Measurements from ENCODE around the gene INPP5A.

Gene INPP5A

GRCh38 chr10:132639470-132639869 is 101.9 kb downstream of the INPP5A start:
- no peak for FAIRE-seq
- no peak for DNase-seq (ENCODE audit: insufficient read length, low spot score)

DNA sequence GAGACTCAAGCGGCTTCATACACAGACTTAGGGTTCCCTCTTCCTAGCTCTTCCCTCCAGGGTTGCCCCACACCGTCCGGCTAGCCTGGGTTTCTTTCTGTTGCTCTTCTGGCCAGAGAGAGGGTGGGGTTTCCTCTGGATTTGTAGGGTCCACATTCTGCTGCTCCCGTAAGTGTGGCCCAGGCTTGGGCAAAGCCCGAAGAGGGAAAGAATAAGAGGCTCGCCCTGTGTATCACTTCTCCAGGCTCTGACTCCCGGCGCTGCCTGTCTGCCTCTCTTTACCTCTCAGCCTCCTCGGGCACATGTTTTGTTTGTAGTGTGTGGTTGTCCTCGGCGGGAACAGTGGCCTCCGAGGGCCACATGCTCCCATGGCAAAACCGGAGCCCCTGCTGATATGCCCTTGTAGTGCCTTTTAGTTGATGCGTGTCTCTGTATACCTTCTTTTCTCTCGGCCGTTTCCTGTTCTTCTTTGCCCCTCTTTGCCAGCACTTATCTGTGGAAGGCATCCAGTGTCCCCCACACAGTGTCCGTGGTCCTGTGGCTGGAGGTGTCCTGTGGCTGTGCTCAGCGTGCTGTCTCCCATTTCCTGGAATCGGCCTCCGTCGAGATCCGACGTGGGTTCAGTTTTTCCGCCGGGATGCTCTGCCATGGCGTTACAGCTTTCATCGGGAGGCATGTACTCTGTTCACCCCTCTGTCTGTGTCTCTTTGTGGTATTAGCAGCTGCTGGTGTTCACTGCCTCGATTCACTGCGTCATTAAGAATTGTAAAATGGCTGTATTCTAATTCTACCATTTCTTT is 102.9 kb downstream of the INPP5A start:
- DNase-seq (ENCODE audit: insufficient read length, low spot score) (no peak), FAIRE-seq (no peak)

GRCh38 chr10:132641401-132641800 is 103.8 kb downstream of the INPP5A start:
- DNase-seq (ENCODE audit: insufficient read length, low spot score) (no peak), FAIRE-seq (no peak)

- FAIRE-seq (no peak), DNase-seq (ENCODE audit: insufficient read length, low spot score) (no peak)
Observed at GRCh38 chr10:132641966-132642731, 104.6 kb downstream of the INPP5A start.

GRCh38 chr10:132642732-132643008 is 105.1 kb downstream of the INPP5A start:
- FAIRE-seq: no peak
- no peak for DNase-seq (ENCODE audit: insufficient read length, low spot score)

DNA sequence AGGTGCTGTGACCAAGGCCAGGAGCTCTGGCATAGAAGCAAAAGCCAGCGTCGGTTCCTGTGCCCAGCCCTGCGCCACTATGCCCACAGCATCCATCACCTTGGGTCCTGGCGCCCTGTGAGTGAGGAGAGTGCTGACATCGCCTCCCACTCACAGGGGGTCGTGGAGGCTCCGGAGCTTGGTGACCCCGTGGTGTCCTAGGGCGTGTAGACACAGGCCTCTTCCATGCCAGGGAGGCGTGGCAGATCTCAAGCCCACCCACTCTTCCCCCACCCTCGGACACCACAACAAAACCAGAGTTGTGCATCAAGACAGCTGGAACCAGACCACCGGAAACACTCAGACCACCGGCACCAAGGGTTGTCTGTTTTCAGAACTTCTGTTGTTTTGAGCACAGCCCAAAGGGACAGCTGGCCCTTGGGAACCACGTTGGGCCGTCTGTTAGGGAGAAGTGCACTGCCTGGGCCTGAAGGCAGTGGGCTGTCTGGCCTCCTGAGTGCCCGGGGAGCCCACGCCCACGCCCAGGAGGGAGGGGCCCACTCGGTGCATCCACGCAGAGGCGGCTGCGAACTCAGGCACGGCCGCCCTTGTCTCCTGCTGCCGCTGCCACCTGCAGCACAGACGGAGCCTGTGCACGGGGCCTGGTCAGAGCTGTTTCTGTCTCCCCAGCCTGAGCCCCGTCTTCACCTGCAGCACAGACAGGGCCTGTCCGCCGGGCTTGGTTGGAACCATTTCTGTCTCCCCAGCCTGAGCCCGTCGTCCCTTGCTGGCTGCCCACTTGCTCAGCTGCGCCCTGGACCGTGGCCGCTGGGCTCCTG is 106.3 kb downstream of the INPP5A start:
- DNase-seq (ENCODE audit: insufficient read length, low spot score) (no peak), FAIRE-seq (no peak)

DNA sequence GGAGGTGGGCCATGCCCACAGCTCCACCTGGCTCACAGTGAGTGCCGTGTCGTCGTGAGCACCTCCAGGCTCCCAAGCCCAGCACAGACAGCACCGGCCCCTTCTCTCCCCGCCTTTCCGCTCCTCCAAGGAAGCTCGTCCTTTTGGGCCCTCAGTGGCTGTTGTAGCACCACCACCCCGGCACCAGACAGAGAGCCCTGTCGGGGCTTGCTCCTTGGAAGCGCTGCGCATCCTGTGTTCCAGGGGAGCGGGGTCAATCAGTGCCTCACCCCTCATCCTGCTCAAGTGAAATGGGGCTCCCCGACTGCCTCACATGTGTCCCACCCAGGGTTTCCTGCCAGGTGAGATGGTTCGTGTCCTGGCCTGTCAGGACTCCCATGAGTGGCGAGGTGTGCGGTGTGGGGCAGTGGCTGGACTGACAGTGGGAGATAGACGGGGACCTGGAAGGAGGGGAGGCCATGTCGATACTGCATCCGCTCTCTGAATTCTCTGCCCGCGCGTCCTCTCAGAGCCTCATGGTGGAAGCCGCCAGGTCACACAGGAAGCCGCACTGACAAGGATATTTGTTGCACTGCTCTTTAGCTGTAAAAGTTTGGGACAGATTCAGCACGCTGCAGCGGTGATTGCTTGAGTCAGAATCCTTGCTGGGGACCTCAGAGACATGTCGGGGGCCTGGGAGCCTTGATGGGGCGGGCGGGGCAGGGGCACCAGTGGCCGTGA is 107.1 kb downstream of the INPP5A start:
- DNase-seq (ENCODE audit: insufficient read length, low spot score) (no peak), FAIRE-seq (no peak)

- FAIRE-seq (no peak), DNase-seq (ENCODE audit: insufficient read length, low spot score) (no peak)
Observed at GRCh38 chr10:132645247-132645530, 107.6 kb downstream of the INPP5A start.

DNA sequence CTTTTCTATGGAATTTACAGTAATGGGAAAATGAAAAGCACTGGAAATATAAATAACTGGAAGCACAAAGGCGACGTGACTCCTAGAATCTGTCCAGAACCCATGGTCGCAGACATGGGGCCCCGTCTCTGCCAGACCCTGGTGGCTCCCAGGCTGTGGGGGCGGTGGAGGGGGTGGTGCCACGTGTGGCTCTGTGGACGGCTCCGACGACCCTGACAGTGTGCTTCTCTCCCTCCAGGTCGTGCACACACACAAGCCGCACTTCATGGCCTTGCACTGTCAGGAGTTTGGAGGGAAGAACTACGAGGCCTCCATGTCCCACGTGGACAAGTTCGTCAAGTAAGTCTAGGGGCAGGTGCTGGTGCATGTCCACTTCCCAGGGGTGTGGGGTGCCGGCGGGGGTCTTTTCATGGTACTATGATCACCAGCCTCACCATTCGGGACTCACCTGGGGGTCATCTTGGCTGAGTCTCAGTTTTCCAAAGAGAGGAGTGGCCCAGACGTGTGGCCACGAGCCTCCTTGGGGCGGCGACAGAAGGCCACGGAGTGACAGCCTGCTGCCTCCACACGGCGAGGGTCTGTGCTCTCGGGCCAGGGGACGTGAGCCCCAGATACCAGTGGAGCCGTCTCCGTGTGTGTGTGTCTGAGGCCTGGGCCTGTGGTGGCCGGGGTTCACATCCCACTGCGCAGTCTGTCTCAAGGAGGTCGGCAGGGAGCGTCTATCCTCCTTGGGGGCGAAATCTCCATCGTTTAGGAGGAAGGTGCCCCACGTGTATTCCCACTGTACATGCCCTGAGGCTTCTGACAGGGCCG is 108.2 kb downstream of the INPP5A start:
- FAIRE-seq (no peak), DNase-seq (ENCODE audit: insufficient read length, low spot score) (no peak)

DNA sequence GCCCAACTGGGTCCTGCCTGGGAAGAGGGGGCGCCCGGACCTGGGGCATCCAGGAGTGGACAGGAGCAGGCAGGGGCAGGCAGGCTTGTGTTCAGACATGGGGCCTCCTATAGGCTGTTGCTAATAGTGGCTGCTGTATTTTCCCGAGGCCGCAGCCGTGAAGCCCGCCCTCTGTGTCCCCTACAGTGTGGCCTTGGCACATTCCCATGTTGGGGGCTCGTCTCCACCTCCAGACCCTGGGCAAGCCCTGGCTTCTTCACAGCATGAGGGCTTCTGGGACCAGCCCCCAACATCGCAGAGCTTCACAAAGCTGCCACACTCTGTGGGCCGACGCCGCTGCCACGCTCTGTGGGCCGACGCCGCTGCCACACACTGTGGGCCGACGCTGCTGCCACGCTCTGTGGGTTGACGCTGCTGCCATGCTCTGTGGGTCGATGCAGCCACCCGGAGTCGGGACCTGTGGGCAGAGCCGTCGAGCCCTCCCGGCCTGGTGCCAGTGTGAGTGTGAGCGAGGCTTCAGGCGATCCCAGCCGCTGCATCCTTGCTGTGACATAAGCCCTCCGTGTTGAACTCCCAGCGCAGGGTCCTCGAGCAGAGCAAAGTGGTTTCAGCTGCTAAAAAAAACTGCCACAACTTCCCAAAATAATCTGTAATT is 109.0 kb downstream of the INPP5A start:
- DNase-seq (ENCODE audit: insufficient read length, low spot score): no peak
- FAIRE-seq: no peak

DNA sequence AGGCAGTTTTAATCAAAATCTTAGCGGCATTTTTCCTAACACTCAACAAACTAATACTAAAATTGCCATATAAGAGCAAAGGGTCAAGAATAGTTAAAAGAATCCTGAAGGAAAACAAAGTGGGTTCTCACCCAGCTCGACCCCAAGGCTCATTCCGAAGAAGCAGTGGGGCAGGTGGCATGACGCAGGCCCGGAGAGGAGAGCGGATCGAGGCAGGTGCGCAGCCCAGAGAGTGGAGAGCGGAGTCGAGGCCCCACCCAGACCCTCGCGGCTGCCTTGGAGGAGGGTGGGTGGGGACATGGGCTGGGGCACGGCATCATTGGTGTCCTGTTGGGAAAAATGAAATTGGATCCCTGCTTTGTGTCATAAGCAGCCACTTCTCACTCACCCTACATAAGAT is 109.8 kb downstream of the INPP5A start:
- DNase-seq (ENCODE audit: insufficient read length, low spot score) (no peak), FAIRE-seq (no peak)

GRCh38 chr10:132648072-132648850 is 110.7 kb downstream of the INPP5A start:
- no peak for DNase-seq (ENCODE audit: insufficient read length, low spot score)

GRCh38 chr10:132648851-132649528 is 111.4 kb downstream of the INPP5A start:
- DNase-seq (ENCODE audit: insufficient read length, low spot score) (no peak), FAIRE-seq (no peak)

More at GRCh38 chr10:132648072-132648850, 110.7 kb downstream of the INPP5A start:
- no peak for FAIRE-seq

DNA sequence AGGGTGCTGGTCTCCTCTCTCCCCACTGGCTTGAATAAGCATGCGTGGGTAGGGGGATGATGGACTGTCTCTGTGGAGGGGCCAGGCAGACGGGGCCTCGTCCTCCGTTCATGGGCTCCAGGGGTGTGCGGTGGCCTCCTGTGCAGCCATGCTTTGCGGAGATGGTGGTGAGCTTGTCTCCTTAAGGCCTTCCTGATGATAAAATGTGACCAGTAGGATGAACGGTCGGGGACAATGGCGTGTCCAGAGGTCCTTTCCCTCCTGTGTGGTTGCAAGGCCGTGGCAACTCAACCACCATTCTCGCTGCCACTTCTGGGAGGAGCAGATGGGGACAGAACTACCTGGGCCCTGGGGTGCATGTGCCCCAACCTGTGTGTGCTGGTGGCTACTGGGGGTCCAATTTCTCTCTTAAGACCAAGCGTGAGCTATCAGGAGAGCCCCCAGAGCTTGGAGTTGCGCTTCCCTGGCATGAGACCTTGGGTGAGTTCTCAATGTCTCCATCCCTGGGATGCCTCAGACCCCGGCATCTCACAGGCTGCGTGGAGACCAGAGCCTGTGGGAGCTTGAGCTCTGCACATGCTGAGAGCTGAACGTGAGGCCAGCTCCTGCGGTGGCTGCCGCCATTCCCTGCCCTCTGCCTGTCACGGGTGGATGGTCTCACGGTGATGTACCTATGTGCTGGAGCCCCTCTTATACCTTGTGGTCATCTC is 112.2 kb downstream of the INPP5A start:
- no peak for DNase-seq (ENCODE audit: insufficient read length, low spot score)
- FAIRE-seq: no peak

- FAIRE-seq: no peak
Observed at GRCh38 chr10:132650611-132651250, 113.1 kb downstream of the INPP5A start.

GRCh38 chr10:132651511-132652029 is 114.0 kb downstream of the INPP5A start:
- DNase-seq (ENCODE audit: insufficient read length, low spot score) (no peak), FAIRE-seq (no peak)

More at GRCh38 chr10:132650611-132651250, 113.1 kb downstream of the INPP5A start:
- no peak for DNase-seq (ENCODE audit: insufficient read length, low spot score)

- DNase-seq (ENCODE audit: insufficient read length, low spot score) (no peak), FAIRE-seq (no peak)
Observed at GRCh38 chr10:132652446-132652845, 114.9 kb downstream of the INPP5A start.

Measured in HTR-8/SVneo (cell line).